K562 (cell line): ENCODE results near the gene ATP2B1. TPM values are rescaled to one million over a fixed set of nuclear protein-coding genes. Genes with fewer than 3 reads are reported as not detected.

Source experiments
- ATAC-seq: fragments of 200-7000 bp; cut with Tn5 transposase; 3 replicates; pipeline ENCODE4 v1.9.1; 2020; ENCODE audit warnings: moderate library complexity
- BruUV-seq: library from RNA; stranded (reverse); fragments of 400-500 nt; replicated peaks from 2 replicates; lab custom pipeline; 2021; lab: Mats Ljungman, UMichigan
- CTCF ChIA-PET: fragments of 300-600 bp; formaldehyde crosslinking; extraction: SDS; loops from one replicate; lab custom pipeline; 2021; ENCODE audit warnings: low intra/inter-chr PET ratio; lab: Yijun Ruan, JAX
- POLR2A ChIA-PET: fragments of 300-600, 350-650 bp; sonication (Branson Sonifier 250); formaldehyde crosslinking; extraction: SDS; loops from one replicate; lab custom pipeline; 2021; ENCODE audit warnings: antibody characterized with exemption, inconsistent platforms; lab: Yijun Ruan, JAX
- DNase-seq, 4 experiments: peaks; one replicate each; pipeline versions ENCODE4 v3.0.0 to v3.0.0-alpha.2; 2011 to 2018; ENCODE audit warnings: low spot score in 3 of 4, mixed read lengths in 3 of 4; ENCODE audit errors: extremely low read depth in 1 of 4
- FAIRE-seq: peaks from 2 replicates; lab custom pipeline; 2011; peaks lifted over from hg19 to GRCh38; lab: Jason Lieb, UNC
- H2AFZ ChIP-seq: 2 replicates; pipeline ENCODE4 v1.6.0; 2011; ENCODE audit warnings: low read depth, low read length, control low read depth, inconsistent platforms
- H3K27ac ChIP-seq: fragments of 200-600 bp; 3 replicates; pipeline ENCODE4 v1.8.0; 2011; ENCODE audit warnings: low read depth, mild to moderate bottlenecking, control low read depth, inconsistent platforms, low read length, moderate library complexity, mixed read lengths; ENCODE audit errors: extremely low read depth
- H3K27me3 ChIP-seq, 2 experiments: fragments of 300-600 bp in 1 of 2; 2 replicates in 1 of 2; 3 replicates in 1 of 2; pipeline versions ENCODE4 v1.6.0 to v1.8.0; 2011; ENCODE audit warnings: inconsistent platforms in 2 of 2, low read length in 2 of 2, mild to moderate bottlenecking in 1 of 2, mixed read lengths in 1 of 2, moderate library complexity in 1 of 2; ENCODE audit not compliant: control insufficient read depth in 2 of 2, insufficient read depth in 2 of 2
- H3K36me3 ChIP-seq: fragments of 300-600 bp; 3 replicates; pipeline ENCODE4 v1.8.0; 2011; ENCODE audit warnings: mild to moderate bottlenecking, low read length, inconsistent platforms; ENCODE audit not compliant: control insufficient read depth, insufficient read depth
- H3K4me1 ChIP-seq, 2 experiments: fragments of 200-600 bp in 1 of 2; replicated peaks in 1 of 2; 2 replicates in 1 of 2; 3 replicates in 1 of 2; pipeline versions ENCODE4 v1.5.1 to v1.8.0; 2011; ENCODE audit warnings: inconsistent platforms in 2 of 2, low read length in 2 of 2, mild to moderate bottlenecking in 1 of 2, mixed read lengths in 1 of 2, moderate library complexity in 1 of 2; ENCODE audit not compliant: control insufficient read depth in 2 of 2, insufficient read depth in 2 of 2
- H3K4me2 ChIP-seq: 2 replicates; pipeline ENCODE4 v1.6.1; 2011; ENCODE audit warnings: low read length, control low read depth, inconsistent platforms, mixed read lengths; ENCODE audit not compliant: insufficient read depth
- H3K4me3 ChIP-seq: fragments of 200-600 bp; sonication (generic), shearing (Covaris generic); 2 replicates; pipeline ENCODE4 v1.5.1; 2016; ENCODE audit warnings: control low read depth, inconsistent platforms
- H3K79me2 ChIP-seq: fragments of 200-600 bp; 3 replicates; pipeline ENCODE4 v1.8.0; 2011; ENCODE audit warnings: low read length, inconsistent platforms; ENCODE audit not compliant: control insufficient read depth, insufficient read depth
- H3K9ac ChIP-seq, 2 experiments: 2 replicates each; pipeline versions ENCODE4 v1.6.0 to v1.6.1; 2011; ENCODE audit warnings: low read depth in 2 of 2, low read length in 2 of 2, control low read depth in 1 of 2, inconsistent platforms in 1 of 2, mild to moderate bottlenecking in 1 of 2, mixed read lengths in 1 of 2; ENCODE audit not compliant: insufficient read depth in 1 of 2
- H3K9me1 ChIP-seq: one replicate; pipeline ENCODE4 v1.6.0; 2011; ENCODE audit warnings: inconsistent platforms, mild to moderate bottlenecking, low read length, moderate library complexity; ENCODE audit not compliant: control insufficient read depth, insufficient read depth
- H3K9me3 ChIP-seq: replicated peaks from 2 replicates; pipeline ENCODE4 v1.5.1; 2011; ENCODE audit warnings: low read depth, low read length, inconsistent platforms; ENCODE audit not compliant: control insufficient read depth, insufficient read depth
- H4K20me1 ChIP-seq: replicated peaks from 2 replicates; pipeline ENCODE4 v1.6.1; 2011; ENCODE audit warnings: low read length, inconsistent platforms, mixed read lengths; ENCODE audit not compliant: control insufficient read depth, insufficient read depth
- BHLHE40 ChIP-seq: IDR thresholded peaks from 2 replicates; pipeline ENCODE4 v1.6.1; 2011; ENCODE audit warnings: low read length, improper control_type of control experiment
- COPS2 ChIP-seq: fragments of 450-650 bp; conservative IDR thresholded peaks from 2 replicates; pipeline ENCODE4 v1.6.1; 2016; ENCODE audit warnings: mild to moderate bottlenecking, moderate library complexity
- CXXC5 ChIP-seq: fragments of 250-450 bp; sonication (Bioruptor Pico); IDR thresholded peaks from 2 replicates; pipeline ENCODE4 v1.8.0; 2022; ENCODE audit warnings: inconsistent platforms, mild to moderate bottlenecking, moderate library complexity
- DLX4 ChIP-seq: fragments of 250-450 bp; sonication (Bioruptor Pico); IDR thresholded peaks from 2 replicates; pipeline ENCODE4 v1.6.1; 2021; ENCODE audit warnings: mild to moderate bottlenecking
- E2F6 ChIP-seq, 2 experiments: IDR thresholded peaks; 2 replicates each; pipeline ENCODE4 v1.6.1; 2011; ENCODE audit warnings: borderline replicate concordance in 1 of 2, control low read depth in 1 of 2, low read depth in 1 of 2, low read length in 1 of 2, mild to moderate bottlenecking in 1 of 2, mixed read lengths in 1 of 2, moderate library complexity in 1 of 2; ENCODE audit not compliant: insufficient read depth in 1 of 2, insufficient read length in 1 of 2, poor library complexity in 1 of 2, severe bottlenecking in 1 of 2; ENCODE audit errors: extremely low read depth in 1 of 2
- HDAC1 ChIP-seq, 2 experiments: fragments of 450-650 bp; IDR thresholded peaks; 2 replicates each; pipeline ENCODE4 v1.6.1; 2016 to 2017; ENCODE audit warnings: inconsistent platforms in 1 of 2, mild to moderate bottlenecking in 1 of 2, moderate library complexity in 1 of 2
- HDAC8 ChIP-seq: fragments of 450-650 bp; IDR thresholded peaks from 2 replicates; pipeline ENCODE4 v1.6.1; 2016; ENCODE audit warnings: mild to moderate bottlenecking, missing genetic modification characterization, moderate library complexity, missing compliant biosample characterization
- LEF1 ChIP-seq: fragments of 450-650 bp; IDR thresholded peaks from 2 replicates; pipeline ENCODE4 v1.6.1; 2016; ENCODE audit warnings: mild to moderate bottlenecking
- MEIS2 ChIP-seq: fragments of 450-650 bp; IDR thresholded peaks from 2 replicates; pipeline ENCODE4 v1.6.1; 2014; ENCODE audit warnings: mild to moderate bottlenecking; ENCODE audit not compliant: partially characterized antibody
- MXI1 ChIP-seq: IDR thresholded peaks from 2 replicates; pipeline ENCODE4 v1.6.1; 2011; ENCODE audit warnings: low read depth, mild to moderate bottlenecking, improper control_type of control experiment, low read length
- SMARCE1 ChIP-seq: fragments of 450-650 bp; IDR thresholded peaks from 2 replicates; pipeline ENCODE4 v1.7.1; 2016; ENCODE audit warnings: mild to moderate bottlenecking
- SP2 ChIP-seq: IDR thresholded peaks from 2 replicates; pipeline ENCODE4 v1.6.1; 2011; ENCODE audit warnings: mild to moderate bottlenecking, low read depth, low read length, moderate library complexity; ENCODE audit not compliant: poor library complexity, severe bottlenecking; ENCODE audit errors: extremely low read depth
- TCF15 ChIP-seq: fragments of 250-450 bp; sonication (Bioruptor Pico); IDR thresholded peaks from 2 replicates; pipeline ENCODE4 v1.8.0; 2022; ENCODE audit warnings: moderate library complexity, mild to moderate bottlenecking, inconsistent platforms
- TEAD1 ChIP-seq, 2 experiments: fragments of 450-650 bp in 1 of 2; sonication (generic) in 1 of 2; formaldehyde crosslinking; IDR thresholded peaks; 2 replicates each; pipeline versions ENCODE4 v1.4.0 to v1.8.0; 2020 to 2022; ENCODE audit warnings: mild to moderate bottlenecking in 2 of 2, missing genetic modification reagents in 1 of 2
- THRAP3 ChIP-seq: fragments of 450-650 bp; IDR thresholded peaks from 2 replicates; pipeline ENCODE4 v1.6.1; 2016; ENCODE audit warnings: mild to moderate bottlenecking, inconsistent platforms, borderline replicate concordance
- U2AF2 ChIP-seq: fragments of 200-400 bp; formaldehyde crosslinking; optimal IDR thresholded peaks from 2 replicates; pipeline ENCODE3; 2017; ENCODE audit warnings: low read depth, mild to moderate bottlenecking, low read length
- ZBTB34 ChIP-seq: fragments of 250-450 bp; sonication (Bioruptor Pico); IDR thresholded peaks from 2 replicates; pipeline ENCODE4 v1.8.0; 2021; ENCODE audit warnings: mild to moderate bottlenecking, moderate library complexity
- ZKSCAN1 ChIP-seq: fragments of 150-350 bp; IDR thresholded peaks from 2 replicates; pipeline ENCODE4 v1.6.1; 2016; ENCODE audit warnings: low read depth, low read length
- ZNF512 ChIP-seq: IDR thresholded peaks from 2 replicates; pipeline ENCODE4 v1.6.1; 2016; ENCODE audit warnings: missing genetic modification characterization, missing compliant biosample characterization
- ZNF77 ChIP-seq: fragments of 250-450 bp; sonication (Bioruptor Pico); IDR thresholded peaks from 2 replicates; pipeline ENCODE4 v1.5.0; 2020
- WGBS: fragments of 100-300 bp; shearing (Covaris generic); methylation state at CpG from one replicate; pipeline ENCODE4 v1.1.6; 2016; ENCODE audit warnings: low coverage, mixed read lengths; ENCODE audit not compliant: insufficient coverage; ENCODE audit errors: missing lambda C conversion rate; 5-methylcytosine and 5-hydroxymethylcytosine counted together
- in situ Hi-C: fragments of 300-500 bp; cut with MboI; formaldehyde crosslinking; loops from 4 replicates; pipeline ENCODE4 v1.15.0; 2018; ENCODE audit warnings: inconsistent platforms, mixed read lengths
- intact Hi-C: fragments of 100-400 bp; cut with micrococcal nuclease; formaldehyde crosslinking; loops from 2 replicates; pipeline ENCODE4 v1.14.2; 2022
- polyA plus RNA-seq, 8 experiments: library from polyadenylated mRNA; depleted of rRNA in 4 of 8; stranded (reverse) in 5 of 8; unstranded in 3 of 8; fragments of >200 nt; fragmentation: Nextera tagmentation in 2 of 8; fragmentation: Illumina TruSeq in 1 of 8; extraction: Ambion mirVana in 2 of 8; extraction: Trizol in 1 of 8; gene quantifications; 2 replicates each; pipeline versions ENCODE4 v1.2.1 to v1.2.3, GENCODE V29; 2011 to 2014; ENCODE audit warnings: inconsistent platforms in 1 of 8, missing spikeins in 1 of 8
- total RNA-seq, 7 experiments: library from RNA; depleted of rRNA in 6 of 7; stranded (reverse); fragments of >200 nt in 6 of 7; fragmentation: Illumina TruSeq in 2 of 7; extraction: Trizol in 2 of 7; gene quantifications; 2 replicates each; pipeline versions ENCODE4 v1.2.1 to v1.2.3, GENCODE V29; 2011 to 2021; ENCODE audit warnings: low replicate concordance in 1 of 7

The ATP2B1 gene
- total and polyA plus RNA-seq, 9 of the 15 experiments (the other 6 are each of a cell fraction or from before 2014, with no cell fraction given), result 8.6 to 39.0 (median 27.8) TPM

- H4K20me1 ChIP-seq, result no peaks in the 10 kb centered on the region
- POLR2A ChIA-PET, result no interaction called here
- H3K9ac ChIP-seq, result no peak overlapping the region
- H3K9me1 ChIP-seq, result no peaks in the 10 kb centered on the region
- H2AFZ ChIP-seq, result no peak overlapping the region
- H3K27me3 ChIP-seq, result no peaks in the 10 kb centered on the region
- no peak overlapping the region for H3K4me2 ChIP-seq
- peaks cover 2% of the 10 kb centered on the region; the same call in 1 of the 3 replicates for H3K79me2 ChIP-seq
- no peak overlapping the region for H3K27ac ChIP-seq
- no peak overlapping the region for H3K4me3 ChIP-seq
- WGBS, result 100% methylated on average over 1 of the region's 1 CpG
- no peak for TF ChIP-seq ZNF77 (CRISPR knock-in tag)
- no peak for TF ChIP-seq U2AF2
- TF ChIP-seq SP2, result no peak
- no peak for TF ChIP-seq HDAC8 (tag)
- no peak for TF ChIP-seq CXXC5 (CRISPR knock-in tag)
- TF ChIP-seq TEAD1 (CRISPR knock-in tag; IDR thresholded peaks at IDR 0.05), result no peak
- TF ChIP-seq THRAP3, result no peak
- no peak for TF ChIP-seq BHLHE40
- no peak for TF ChIP-seq LEF1
- TF ChIP-seq ZBTB34 (CRISPR knock-in tag), result no peak
- TF ChIP-seq COPS2, result no peak
- TF ChIP-seq E2F6 (IDR thresholded peaks at IDR 0.05; ENCODE audit: borderline replicate concordance in 1 of 2, extremely low read depth in 1 of 2, insufficient read depth in 1 of 2, insufficient read length in 1 of 2, low read depth in 1 of 2, low read length in 1 of 2, poor library complexity in 1 of 2, severe bottlenecking in 1 of 2), result no peak
- TF ChIP-seq HDAC1 (IDR thresholded peaks at IDR 0.05), result no peak
- no peak for TF ChIP-seq SMARCE1
- TF ChIP-seq MXI1, result no peak
- no peak for TF ChIP-seq MEIS2
- TF ChIP-seq ZNF512 (tag), result no peak
- TF ChIP-seq DLX4 (CRISPR knock-in tag), result no peak
- TF ChIP-seq ZKSCAN1, result no peak
- no peak for TF ChIP-seq TCF15 (CRISPR knock-in tag)
- H3K36me3 ChIP-seq, result peaks cover 26% of the 10 kb centered on the region; the same call in 2 of the 3 replicates
- no peaks in the 10 kb centered on the region for H3K9me3 ChIP-seq
- 0 out of 3 replicates have a peak, but pooled peaks have one; percentile 26 for ATAC-seq
- no TSS peak for BruUV-seq
- FAIRE-seq, result no peak
- in situ Hi-C loops (no loop called here), intact Hi-C loops (no loop called here)
- H3K4me1 ChIP-seq, result no peaks in the 10 kb centered on the region; a peak in 1 of 5 replicates
- DNase-seq, result no peak
- CTCF ChIA-PET, result no interaction called here
Observed at GRCh38 chr12:89636776-89637160, 71.9 kb downstream of the ATP2B1 start.
